NCI-H2029 (cell line): Measurements from ENCODE around the gene LRRC10B.
A peak's percentile ranks its signal among the peaks of the same experiment; 100 is the strongest.

ENCODE experiments used
- DNase-seq: peaks from one replicate; lab custom pipeline; 2025; lab: John Stamatoyannopoulos, UW

LRRC10B gene

GRCh38 chr11:61531044-61531443 lies 22.5 kb downstream of the LRRC10B start:
- DNase-seq: no peak

DNA sequence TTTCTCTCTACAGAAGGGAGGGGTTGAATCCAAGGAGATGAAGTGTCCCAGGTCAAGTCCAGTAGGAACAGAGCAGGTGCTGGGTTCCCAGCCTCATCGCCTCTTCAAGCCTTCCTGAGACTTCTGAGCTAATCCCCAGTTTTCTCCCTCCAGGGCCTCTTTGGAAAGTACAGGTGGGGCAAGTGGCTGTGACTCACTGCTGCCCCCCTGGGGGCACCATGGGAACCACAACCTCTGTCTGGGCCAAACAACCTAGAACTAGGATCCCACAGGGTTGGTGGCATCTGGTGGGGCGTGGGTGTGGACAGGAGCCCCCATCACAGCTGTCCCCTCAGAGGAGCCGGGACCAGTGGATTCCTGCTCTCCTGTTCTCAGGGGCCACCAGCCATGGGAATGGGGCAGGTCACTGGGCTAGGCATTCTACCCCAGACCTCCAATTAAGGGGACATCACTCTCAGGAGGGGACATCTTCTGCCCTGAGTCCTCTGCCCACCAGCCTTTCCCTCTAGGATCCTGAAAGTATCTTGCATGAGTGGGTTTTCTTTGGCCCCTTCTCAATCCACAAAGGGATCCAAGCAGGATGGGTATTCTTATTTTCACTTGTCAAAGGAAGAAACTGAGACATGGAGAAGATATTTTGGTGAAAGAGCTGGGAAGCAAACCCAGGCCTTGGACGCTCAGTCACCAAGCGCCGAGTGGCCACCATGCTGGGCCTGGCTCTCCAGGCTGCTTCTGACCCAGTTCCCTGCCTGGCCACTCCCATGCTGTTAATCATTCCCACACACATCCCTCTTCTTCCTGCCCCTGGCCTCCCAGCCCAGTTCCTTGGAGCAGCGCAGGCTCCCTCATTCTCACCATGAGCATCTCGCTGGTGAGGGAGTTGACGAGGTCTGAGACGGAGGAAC lies 23.8 kb downstream of the LRRC10B start:
- DNase-seq: peak; percentile 56

DNA sequence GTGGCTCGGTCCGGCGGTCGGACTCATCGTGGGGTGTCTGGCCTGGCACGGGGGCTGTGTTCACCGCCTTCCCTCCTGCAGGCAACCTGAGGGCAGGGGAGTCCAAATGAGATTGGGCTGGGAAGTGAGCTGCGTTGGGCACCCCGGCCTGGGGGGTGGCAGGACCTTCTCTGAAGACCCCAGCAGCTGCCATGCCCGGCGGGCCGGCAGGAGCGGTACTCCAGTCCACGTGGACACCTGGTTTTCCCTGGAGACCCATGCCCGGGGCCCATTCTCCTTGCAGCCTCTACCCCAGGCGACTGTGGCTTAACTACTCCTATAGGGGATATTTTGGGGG lies 24.5 kb downstream of the LRRC10B start:
- no peak for DNase-seq

- peak; percentile 93 for DNase-seq
Observed at GRCh38 chr11:61533401-61533800, 24.9 kb downstream of the LRRC10B start.

DNA sequence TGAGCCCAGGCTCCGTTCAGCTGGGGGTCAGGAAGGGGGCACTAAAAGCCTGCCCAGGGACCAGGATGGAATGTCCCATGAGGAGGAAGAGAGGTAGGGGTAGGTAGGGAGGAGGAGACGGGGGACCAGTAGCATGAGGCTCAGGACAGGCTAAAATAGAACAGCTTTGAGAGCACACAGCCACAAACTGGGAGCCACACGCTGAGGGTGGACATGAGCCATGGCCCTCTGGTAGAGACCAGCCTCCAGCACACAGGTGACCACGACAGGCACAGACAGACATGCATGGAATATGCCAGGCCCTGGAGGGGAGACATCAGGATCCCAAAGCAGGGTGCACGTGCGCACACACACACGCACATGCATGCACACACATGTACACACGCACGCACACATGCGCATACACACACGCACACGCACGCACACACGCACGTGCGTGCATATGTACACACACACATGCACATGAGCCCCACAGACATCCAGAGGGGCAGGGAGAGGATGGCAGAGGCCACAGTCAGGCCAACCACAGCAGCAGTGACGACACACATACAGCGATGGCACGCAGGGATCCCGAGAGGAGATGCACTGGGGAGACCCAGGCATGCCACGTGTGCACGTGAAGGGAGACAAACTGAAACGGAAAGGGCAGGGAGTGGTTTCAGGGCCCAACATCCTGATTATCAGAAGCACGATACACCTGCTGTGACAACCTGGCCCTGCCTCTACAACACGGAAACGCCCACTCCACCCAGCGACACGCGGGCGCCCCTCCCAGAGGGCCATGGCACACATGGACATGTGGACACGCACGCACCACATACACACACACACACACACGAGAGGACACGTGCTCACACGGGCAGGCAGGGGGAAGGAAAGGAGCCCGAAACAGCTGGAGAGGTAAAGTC lies 25.7 kb downstream of the LRRC10B start:
- peak; percentile 79 for DNase-seq

GRCh38 chr11:61534933-61535839 lies 26.6 kb downstream of the LRRC10B start:
- no peak for DNase-seq

GRCh38 chr11:61535998-61536675 lies 27.6 kb downstream of the LRRC10B start:
- DNase-seq: no peak

GRCh38 chr11:61536676-61537270 lies 28.2 kb downstream of the LRRC10B start:
- no peak for DNase-seq

GRCh38 chr11:61537326-61537725 lies 28.8 kb downstream of the LRRC10B start:
- no peak for DNase-seq

GRCh38 chr11:61538636-61538961 lies 30.1 kb downstream of the LRRC10B start:
- DNase-seq: no peak

- DNase-seq: no peak
Observed at GRCh38 chr11:61539006-61539405, 30.5 kb downstream of the LRRC10B start.

DNA sequence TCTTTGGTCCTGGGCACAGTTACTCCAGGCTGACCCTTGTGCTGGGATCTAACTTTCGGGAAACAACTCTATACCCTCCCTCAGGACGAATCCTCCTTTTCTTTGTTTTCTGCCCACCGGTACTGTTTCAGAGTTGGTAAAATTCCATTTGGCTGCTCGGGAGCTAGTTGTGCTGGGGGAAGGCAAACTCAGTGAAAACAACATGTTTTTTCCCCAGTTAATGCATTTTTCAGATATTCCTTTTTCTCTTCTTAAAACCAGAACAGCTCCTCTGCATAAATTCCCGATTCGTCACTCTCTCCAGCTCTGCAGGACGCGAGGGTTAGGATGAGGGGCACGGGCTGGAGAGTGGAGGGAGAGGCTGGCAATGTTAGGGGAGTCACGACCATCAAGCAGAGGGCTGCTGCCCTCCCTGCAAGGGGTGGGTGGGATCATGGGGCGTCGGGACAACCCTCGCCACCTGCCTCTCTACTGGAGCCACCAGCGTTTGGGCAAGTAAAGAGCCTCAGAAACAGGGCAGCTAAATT lies 31.3 kb downstream of the LRRC10B start:
- no peak for DNase-seq

- no peak for DNase-seq
Observed at GRCh38 chr11:61540528-61540927, 32.0 kb downstream of the LRRC10B start.

DNA sequence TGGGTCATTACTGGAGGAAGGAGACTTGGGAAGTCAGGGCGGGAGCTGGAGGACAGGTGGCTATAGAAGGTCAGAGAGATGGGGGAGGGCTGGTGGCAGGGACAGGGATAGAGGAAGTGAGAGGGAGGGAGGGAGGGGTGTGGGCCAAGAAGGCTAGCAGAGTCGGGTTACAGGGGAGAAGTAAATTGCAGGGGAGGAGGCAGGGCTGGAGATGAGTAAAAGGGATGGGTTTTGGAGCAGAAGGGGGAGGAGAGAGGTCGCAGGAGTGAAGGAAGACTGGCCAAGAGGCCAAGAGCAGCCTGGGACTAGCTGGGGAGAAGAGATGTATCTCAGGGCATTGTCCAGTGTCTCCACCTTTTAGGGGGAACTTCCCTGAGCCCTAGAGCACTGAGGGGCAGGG lies 33.0 kb downstream of the LRRC10B start:
- peak; percentile 85 for DNase-seq

GRCh38 chr11:61542024-61542461 lies 33.5 kb downstream of the LRRC10B start:
- DNase-seq: peak; percentile 61

GRCh38 chr11:61542705-61543104 lies 34.2 kb downstream of the LRRC10B start:
- no peak for DNase-seq

DNA sequence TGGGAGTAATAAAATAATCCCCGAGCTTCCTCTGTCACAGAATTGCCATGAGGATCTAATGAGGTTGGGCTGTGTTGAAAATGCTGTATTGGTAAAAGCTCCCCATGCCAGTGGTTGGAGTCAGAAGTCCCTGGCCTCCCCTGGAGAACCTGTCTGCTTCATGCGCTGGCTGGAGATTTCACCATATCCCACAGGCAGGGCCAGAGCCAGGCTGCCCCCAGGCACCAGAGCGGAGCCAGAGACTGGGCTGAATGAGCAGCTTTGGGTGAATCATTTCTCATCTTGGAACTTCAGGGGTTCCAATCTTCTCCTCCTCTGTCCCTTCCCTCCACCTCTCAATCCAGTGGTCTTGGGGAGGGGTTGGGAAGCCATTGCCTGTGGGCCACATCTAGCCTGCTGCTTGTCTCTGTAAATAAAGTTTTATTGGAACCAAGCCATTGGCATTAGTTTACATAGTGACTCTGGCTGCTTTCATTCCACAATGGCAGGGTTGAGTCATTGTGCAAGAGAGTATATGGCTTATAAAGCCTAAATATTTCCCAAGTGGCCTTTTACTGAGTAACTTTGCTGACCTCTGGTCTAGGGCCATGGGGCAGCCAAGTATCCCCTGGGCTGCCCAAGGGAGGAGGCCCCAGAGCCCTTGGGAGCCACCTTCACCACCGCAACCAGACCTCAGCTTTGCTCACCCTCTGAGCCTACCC lies 35.2 kb downstream of the LRRC10B start:
- peak; percentile 39 for DNase-seq

GRCh38 chr11:61544466-61544865 lies 35.9 kb downstream of the LRRC10B start:
- no peak for DNase-seq

DNA sequence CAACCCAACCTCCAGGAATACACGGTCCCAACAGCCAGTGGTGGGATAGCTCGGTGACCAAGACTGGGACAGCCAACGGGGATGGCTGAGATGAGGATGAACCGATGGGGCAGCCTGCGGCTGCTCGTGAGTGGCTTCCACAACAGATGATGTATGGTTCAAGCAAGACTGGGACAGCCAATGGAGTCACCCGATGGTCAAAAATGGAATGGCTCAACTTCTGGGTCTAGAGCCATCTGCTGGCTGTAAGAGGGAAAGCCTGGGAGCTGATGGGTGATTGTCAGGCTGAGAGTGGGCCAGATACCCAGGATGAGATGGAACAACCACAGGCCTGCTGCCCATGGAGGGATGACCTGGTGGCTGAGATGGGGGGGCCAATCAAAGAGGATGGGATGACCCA lies 36.8 kb downstream of the LRRC10B start:
- no peak for DNase-seq

DNA sequence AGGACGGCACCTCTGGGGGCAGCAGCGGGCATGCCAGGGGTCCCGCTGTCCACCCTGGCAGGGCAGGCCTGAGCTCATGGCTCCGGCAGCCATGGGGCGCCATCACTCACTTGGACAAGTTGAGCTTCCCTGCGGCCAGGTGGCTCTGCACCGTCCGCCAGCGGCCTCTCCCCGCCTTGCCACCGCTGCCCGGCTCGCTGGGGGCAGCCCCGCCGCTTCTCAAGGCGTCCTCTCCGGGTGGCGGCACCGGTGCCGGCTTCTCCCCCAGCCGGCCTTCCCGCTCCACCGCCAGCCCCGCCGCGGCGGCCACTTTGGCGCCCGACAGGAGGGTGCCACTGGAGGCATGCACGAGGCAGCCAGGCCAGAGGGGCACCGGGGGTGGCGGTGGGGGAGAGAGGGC lies 37.4 kb downstream of the LRRC10B start:
- DNase-seq: no peak
